Liver (tissue), 9 donors: Measurements from ENCODE around the gene RSBN1L. TPM values are rescaled to one million over a fixed set of nuclear protein-coding genes. Genes with fewer than 3 reads are reported as not detected.

Experiments used
- DNase-seq: peaks from one replicate; pipeline ENCODE4 v3.0.0-alpha.2; 2017; ENCODE audit warnings: low spot score
- H3K27ac ChIP-seq, 2 donors: one replicate each; pipeline ENCODE4 v1.7.0; 2013; ENCODE audit warnings: inconsistent platforms in 2 of 2, low read length in 2 of 2, control low read depth in 1 of 2, low read depth in 1 of 2, mild to moderate bottlenecking in 1 of 2
- H3K27me3 ChIP-seq, 4 donors: one replicate each; pipeline versions ENCODE4 v1.6.1 to v1.7.0; 2013; ENCODE audit warnings: low read length in 3 of 4, inconsistent platforms in 1 of 4, mild to moderate bottlenecking in 1 of 4, moderate library complexity in 1 of 4; ENCODE audit not compliant: control insufficient read depth in 4 of 4, insufficient read depth in 4 of 4
- H3K36me3 ChIP-seq, 4 donors: one replicate each; pipeline versions ENCODE4 v1.6.1 to v1.7.0; 2013; ENCODE audit warnings: low read length in 3 of 4, mild to moderate bottlenecking in 3 of 4, low read depth in 1 of 4, moderate library complexity in 1 of 4; ENCODE audit not compliant: control insufficient read depth in 4 of 4, insufficient read depth in 3 of 4
- H3K4me1 ChIP-seq, 4 donors: one replicate each; pipeline versions ENCODE4 v1.6.1 to v1.7.0; 2013; ENCODE audit warnings: low read length in 3 of 4, mild to moderate bottlenecking in 3 of 4, moderate library complexity in 1 of 4; ENCODE audit not compliant: control insufficient read depth in 4 of 4, insufficient read depth in 4 of 4
- H3K4me3 ChIP-seq, 3 donors: one replicate each; pipeline versions ENCODE4 v1.6.1 to v1.7.0; 2013; ENCODE audit warnings: low read length in 3 of 3, control low read depth in 1 of 3, low read depth in 1 of 3, mild to moderate bottlenecking in 1 of 3
- H3K9ac ChIP-seq, 2 donors: one replicate each; pipeline ENCODE4 v1.7.0; 2013; ENCODE audit warnings: low read length in 2 of 2, mild to moderate bottlenecking in 2 of 2, moderate library complexity in 2 of 2, control low read depth in 1 of 2, low read depth in 1 of 2
- H3K9me3 ChIP-seq, 4 donors: one replicate each; pipeline versions ENCODE4 v1.6.1 to v1.7.0; 2013; ENCODE audit warnings: low read length in 3 of 4; ENCODE audit not compliant: control insufficient read depth in 4 of 4
- EGR1 ChIP-seq, 2 donors: IDR thresholded peaks; 2 replicates each; pipeline ENCODE4 v1.6.1; 2016 to 2018; ENCODE audit warnings: antibody characterized with exemption in 2 of 2, low read depth in 2 of 2
- FOXA1 ChIP-seq: IDR thresholded peaks from 2 replicates; pipeline ENCODE4 v1.6.1; 2016; ENCODE audit warnings: antibody characterized with exemption
- FOXA2 ChIP-seq: IDR thresholded peaks from 2 replicates; pipeline ENCODE4 v1.6.1; 2016; ENCODE audit warnings: antibody characterized with exemption
- GABPA ChIP-seq, 2 donors: IDR thresholded peaks in 1 of 2; conservative IDR thresholded peaks in 1 of 2; 2 replicates each; pipeline ENCODE4 v1.6.1; 2016; ENCODE audit warnings: antibody characterized with exemption in 2 of 2, mild to moderate bottlenecking in 1 of 2, moderate library complexity in 1 of 2
- HNF4A ChIP-seq, 2 donors: conservative IDR thresholded peaks; 2 replicates each; pipeline ENCODE4 v1.6.1; 2016; ENCODE audit warnings: antibody characterized with exemption in 2 of 2, mild to moderate bottlenecking in 2 of 2
- HNF4G ChIP-seq: IDR thresholded peaks from 2 replicates; pipeline ENCODE4 v1.6.1; 2016; ENCODE audit warnings: antibody characterized with exemption
- JUND ChIP-seq, 2 donors: IDR thresholded peaks; 2 replicates each; pipeline ENCODE4 v1.6.1; 2016; ENCODE audit warnings: antibody characterized with exemption in 2 of 2
- MAX ChIP-seq: IDR thresholded peaks from 2 replicates; pipeline ENCODE4 v1.6.1; 2016; ENCODE audit warnings: antibody characterized with exemption
- NR2F2 ChIP-seq: IDR thresholded peaks from 2 replicates; pipeline ENCODE4 v1.6.1; 2016; ENCODE audit warnings: antibody characterized with exemption
- RAD21 ChIP-seq, 2 donors: IDR thresholded peaks; 2 replicates each; pipeline ENCODE4 v1.6.1; 2016; ENCODE audit warnings: antibody characterized with exemption in 2 of 2, mild to moderate bottlenecking in 2 of 2
- RXRA ChIP-seq, 2 donors: IDR thresholded peaks; 2 replicates each; pipeline ENCODE4 v1.6.1; 2017 to 2018; ENCODE audit warnings: antibody characterized with exemption in 2 of 2, mild to moderate bottlenecking in 1 of 2
- SP1 ChIP-seq: IDR thresholded peaks from 2 replicates; pipeline ENCODE4 v1.6.1; 2018; ENCODE audit warnings: antibody characterized with exemption, mild to moderate bottlenecking
- TAF1 ChIP-seq: conservative IDR thresholded peaks from 2 replicates; pipeline ENCODE4 v1.6.1; 2016; ENCODE audit warnings: antibody characterized with exemption, mild to moderate bottlenecking
- YY1 ChIP-seq: IDR thresholded peaks from 2 replicates; pipeline ENCODE4 v1.6.1; 2016; ENCODE audit warnings: antibody characterized with exemption, mild to moderate bottlenecking
- WGBS: extraction: QIAGEN DNeasy Blood & Tissue Kit; methylation state at CpG from one replicate; pipeline ENCODE4 v1.1.7; 2013; 5-methylcytosine and 5-hydroxymethylcytosine counted together
- polyA plus RNA-seq, 2 donors: library from polyadenylated mRNA; stranded (reverse) in 1 of 2; unstranded in 1 of 2; fragments of 200-250 nt in 1 of 2; fragments of >200 nt in 1 of 2; fragmentation: Nextera tagmentation in 1 of 2; extraction: Ambion mirVana in 1 of 2; gene quantifications; one replicate each; pipeline versions ENCODE4 v1.2.1 to v1.2.3, GENCODE V29; 2013 to 2015
- total RNA-seq, 2 donors: library from RNA; depleted of rRNA; stranded (reverse); fragments of >200 nt; gene quantifications; one replicate each; pipeline ENCODE4 v1.2.3, GENCODE V29; 2014
- TF ChIP-seq, protein P1 (sequence below): IDR thresholded peaks from 2 replicates; pipeline ENCODE4 v1.6.1; 2016; ENCODE audit warnings: antibody characterized with exemption
- TF ChIP-seq, protein P2 (sequence below): IDR thresholded peaks from 2 replicates; pipeline ENCODE4 v1.6.1; 2016; ENCODE audit warnings: antibody characterized with exemption
- TF ChIP-seq, protein P3 (sequence below): fragments of 150-350 bp; IDR thresholded peaks from 2 replicates; pipeline ENCODE4 v1.5.1; 2017; ENCODE audit warnings: improper control_type of control experiment, low read depth, low read length; ENCODE audit not compliant: missing input control
- TF ChIP-seq, protein P4 (sequence below): IDR thresholded peaks from 2 replicates; pipeline ENCODE4 v1.6.1; 2016; ENCODE audit warnings: antibody characterized with exemption, mild to moderate bottlenecking
- donor health status: healthy.
- donor health status: healthy.
- donor health status: healthy.
- donor health status: healthy.
- donor health status: healthy.

Gene RSBN1L
- total and polyA plus RNA-seq, 4 donors: 3.3 to 23.4 (median 7.9) TPM

- TF ChIP-seq FOXA1 (peak; percentile 67), FOXA2 (peak; percentile 92), RAD21 (IDR thresholded peaks at IDR 0.05) (peak in 1 of 2 donors; percentile 41), GABPA (IDR thresholded peaks at IDR 0.05 in 1 of 2, conservative IDR thresholded peaks at IDR 0.05 in 1 of 2) (no peak), HNF4A (conservative IDR thresholded peaks at IDR 0.05) (peak; percentile 96 to 98), MAX (peak; percentile 66)
- TF ChIP-seq, protein P1, sequence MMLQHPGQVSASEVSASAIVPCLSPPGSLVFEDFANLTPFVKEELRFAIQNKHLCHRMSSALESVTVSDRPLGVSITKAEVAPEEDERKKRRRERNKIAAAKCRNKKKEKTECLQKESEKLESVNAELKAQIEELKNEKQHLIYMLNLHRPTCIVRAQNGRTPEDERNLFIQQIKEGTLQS: no peak
These were observed 4.3 kb upstream of the RSBN1L start (continued) for GRCh38 chr7:77691892-77692491.

GRCh38 chr7:77693830-77694583 lies 2.3 kb upstream of the RSBN1L start:
- H3K4me1 ChIP-seq: peaks cover 5 to 43% (median 30%) of the 10 kb centered on the region in 4 donors
- TF ChIP-seq, protein P2, sequence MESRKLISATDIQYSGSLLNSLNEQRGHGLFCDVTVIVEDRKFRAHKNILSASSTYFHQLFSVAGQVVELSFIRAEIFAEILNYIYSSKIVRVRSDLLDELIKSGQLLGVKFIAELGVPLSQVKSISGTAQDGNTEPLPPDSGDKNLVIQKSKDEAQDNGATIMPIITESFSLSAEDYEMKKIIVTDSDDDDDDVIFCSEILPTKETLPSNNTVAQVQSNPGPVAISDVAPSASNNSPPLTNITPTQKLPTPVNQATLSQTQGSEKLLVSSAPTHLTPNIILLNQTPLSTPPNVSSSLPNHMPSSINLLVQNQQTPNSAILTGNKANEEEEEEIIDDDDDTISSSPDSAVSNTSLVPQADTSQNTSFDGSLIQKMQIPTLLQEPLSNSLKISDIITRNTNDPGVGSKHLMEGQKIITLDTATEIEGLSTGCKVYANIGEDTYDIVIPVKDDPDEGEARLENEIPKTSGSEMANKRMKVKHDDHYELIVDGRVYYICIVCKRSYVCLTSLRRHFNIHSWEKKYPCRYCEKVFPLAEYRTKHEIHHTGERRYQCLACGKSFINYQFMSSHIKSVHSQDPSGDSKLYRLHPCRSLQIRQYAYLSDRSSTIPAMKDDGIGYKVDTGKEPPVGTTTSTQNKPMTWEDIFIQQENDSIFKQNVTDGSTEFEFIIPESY: no peak
- TF ChIP-seq HNF4G (no peak), JUND (IDR thresholded peaks at IDR 0.05) (no peak), TAF1 (no peak), RXRA (IDR thresholded peaks at IDR 0.05) (no peak), RAD21 (IDR thresholded peaks at IDR 0.05) (no peak), MAX (no peak), EGR1 (IDR thresholded peaks at IDR 0.05; ENCODE audit: low read depth in 2 of 2) (no peak), FOXA2 (no peak), NR2F2 (no peak), FOXA1 (no peak), SP1 (no peak), GABPA (IDR thresholded peaks at IDR 0.05 in 1 of 2, conservative IDR thresholded peaks at IDR 0.05 in 1 of 2) (no peak), HNF4A (conservative IDR thresholded peaks at IDR 0.05) (no peak), YY1 (no peak)
- TF ChIP-seq, protein P3, sequence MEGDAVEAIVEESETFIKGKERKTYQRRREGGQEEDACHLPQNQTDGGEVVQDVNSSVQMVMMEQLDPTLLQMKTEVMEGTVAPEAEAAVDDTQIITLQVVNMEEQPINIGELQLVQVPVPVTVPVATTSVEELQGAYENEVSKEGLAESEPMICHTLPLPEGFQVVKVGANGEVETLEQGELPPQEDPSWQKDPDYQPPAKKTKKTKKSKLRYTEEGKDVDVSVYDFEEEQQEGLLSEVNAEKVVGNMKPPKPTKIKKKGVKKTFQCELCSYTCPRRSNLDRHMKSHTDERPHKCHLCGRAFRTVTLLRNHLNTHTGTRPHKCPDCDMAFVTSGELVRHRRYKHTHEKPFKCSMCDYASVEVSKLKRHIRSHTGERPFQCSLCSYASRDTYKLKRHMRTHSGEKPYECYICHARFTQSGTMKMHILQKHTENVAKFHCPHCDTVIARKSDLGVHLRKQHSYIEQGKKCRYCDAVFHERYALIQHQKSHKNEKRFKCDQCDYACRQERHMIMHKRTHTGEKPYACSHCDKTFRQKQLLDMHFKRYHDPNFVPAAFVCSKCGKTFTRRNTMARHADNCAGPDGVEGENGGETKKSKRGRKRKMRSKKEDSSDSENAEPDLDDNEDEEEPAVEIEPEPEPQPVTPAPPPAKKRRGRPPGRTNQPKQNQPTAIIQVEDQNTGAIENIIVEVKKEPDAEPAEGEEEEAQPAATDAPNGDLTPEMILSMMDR: no peak
- TF ChIP-seq, protein P4, sequence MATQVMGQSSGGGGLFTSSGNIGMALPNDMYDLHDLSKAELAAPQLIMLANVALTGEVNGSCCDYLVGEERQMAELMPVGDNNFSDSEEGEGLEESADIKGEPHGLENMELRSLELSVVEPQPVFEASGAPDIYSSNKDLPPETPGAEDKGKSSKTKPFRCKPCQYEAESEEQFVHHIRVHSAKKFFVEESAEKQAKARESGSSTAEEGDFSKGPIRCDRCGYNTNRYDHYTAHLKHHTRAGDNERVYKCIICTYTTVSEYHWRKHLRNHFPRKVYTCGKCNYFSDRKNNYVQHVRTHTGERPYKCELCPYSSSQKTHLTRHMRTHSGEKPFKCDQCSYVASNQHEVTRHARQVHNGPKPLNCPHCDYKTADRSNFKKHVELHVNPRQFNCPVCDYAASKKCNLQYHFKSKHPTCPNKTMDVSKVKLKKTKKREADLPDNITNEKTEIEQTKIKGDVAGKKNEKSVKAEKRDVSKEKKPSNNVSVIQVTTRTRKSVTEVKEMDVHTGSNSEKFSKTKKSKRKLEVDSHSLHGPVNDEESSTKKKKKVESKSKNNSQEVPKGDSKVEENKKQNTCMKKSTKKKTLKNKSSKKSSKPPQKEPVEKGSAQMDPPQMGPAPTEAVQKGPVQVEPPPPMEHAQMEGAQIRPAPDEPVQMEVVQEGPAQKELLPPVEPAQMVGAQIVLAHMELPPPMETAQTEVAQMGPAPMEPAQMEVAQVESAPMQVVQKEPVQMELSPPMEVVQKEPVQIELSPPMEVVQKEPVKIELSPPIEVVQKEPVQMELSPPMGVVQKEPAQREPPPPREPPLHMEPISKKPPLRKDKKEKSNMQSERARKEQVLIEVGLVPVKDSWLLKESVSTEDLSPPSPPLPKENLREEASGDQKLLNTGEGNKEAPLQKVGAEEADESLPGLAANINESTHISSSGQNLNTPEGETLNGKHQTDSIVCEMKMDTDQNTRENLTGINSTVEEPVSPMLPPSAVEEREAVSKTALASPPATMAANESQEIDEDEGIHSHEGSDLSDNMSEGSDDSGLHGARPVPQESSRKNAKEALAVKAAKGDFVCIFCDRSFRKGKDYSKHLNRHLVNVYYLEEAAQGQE: no peak
- TF ChIP-seq, protein P1: no peak
- H3K36me3 ChIP-seq: no peaks in the 10 kb centered on the region
- H3K4me3 ChIP-seq: peak overlapping the region in 2 of 3 donors; percentile 42 to 86
- H3K27me3 ChIP-seq: no peaks in the 10 kb centered on the region
- peak overlapping the region in 1 of 2 donors; percentile 27 for H3K9ac ChIP-seq
- H3K27ac ChIP-seq: peak overlapping the region; percentile 26 to 65
- H3K9me3 ChIP-seq: no peaks in the 10 kb centered on the region
- DNase-seq: no peak
- WGBS: 81% methylated on average over 14 of the region's 14 CpGs
